ENCODE measurements around the gene NXPH1. TPM values are rescaled to one million over a fixed set of nuclear protein-coding genes. Genes with fewer than 3 reads are reported as not detected.
A peak's percentile ranks its signal among the peaks of the same experiment; 100 is the strongest.

Gene NXPH1
- total RNA-seq, 1 donor from 2014 or later: not detected

DNA sequence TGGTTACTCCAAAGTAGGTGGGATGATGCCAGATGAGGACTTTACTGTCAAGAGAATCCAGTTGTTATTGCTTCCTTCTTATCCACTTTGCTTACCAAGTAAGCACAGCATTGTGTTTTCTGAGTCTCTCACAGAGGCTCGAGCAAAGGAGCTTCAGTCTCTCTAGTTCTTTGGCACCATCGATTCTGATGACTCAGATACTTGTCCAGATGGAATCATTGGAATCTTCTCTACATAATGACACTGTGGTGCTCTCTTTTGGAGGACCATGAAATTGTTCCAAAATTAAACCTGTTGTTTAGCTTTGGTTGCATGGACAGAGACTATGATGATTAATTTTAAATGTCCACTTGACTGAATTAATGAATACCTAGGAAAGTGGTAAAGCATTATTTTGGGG is 132.6 kb downstream of the NXPH1 start:
- Histone ChIP-seq H3K27me3 (no peaks in the 10 kb centered on the region), H3K27ac (no peak overlapping the region)
- no peaks in the 10 kb centered on the region for H3K27me3 Mint-ChIP-seq (ENCODE audit: insufficient read depth, low read depth)

DNA sequence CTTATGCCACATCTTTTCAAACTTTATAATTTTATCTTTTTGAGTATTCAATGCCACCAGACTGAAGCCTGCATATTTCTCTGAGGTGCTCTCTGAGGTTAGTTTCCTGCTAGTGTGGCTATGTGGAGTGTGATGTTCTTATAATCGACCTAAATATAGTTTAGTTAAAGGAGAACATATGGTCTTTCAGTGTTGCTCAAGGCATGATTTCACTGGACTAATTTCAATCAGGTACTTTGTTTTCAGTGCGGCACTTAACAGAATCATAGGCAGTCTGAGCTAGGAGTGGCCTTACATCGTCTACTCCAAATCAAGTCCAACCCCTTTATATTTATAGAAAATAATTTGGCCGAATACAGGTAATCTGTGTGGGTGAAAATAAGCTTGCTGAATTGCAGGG is 134.2 kb downstream of the NXPH1 start:
- H4K20me1 ChIP-seq (ENCODE audit: low read depth): no peaks in the 10 kb centered on the region
- no peaks in the 10 kb centered on the region for H3K36me3 ChIP-seq
- H3K4me1 Mint-ChIP-seq: no peaks in the 10 kb centered on the region
- H3F3A ChIP-seq (ENCODE audit: low read depth): no peaks in the 10 kb centered on the region
- H3K9me3 Mint-ChIP-seq: no peaks in the 10 kb centered on the region
- H3K36me3 Mint-ChIP-seq: no peaks in the 10 kb centered on the region
- H3K4me1 ChIP-seq: peaks cover 7% of the 10 kb centered on the region
- H3K4me3 ChIP-seq: no peak overlapping the region
- H3K9me3 ChIP-seq (ENCODE audit: low read depth): no peaks in the 10 kb centered on the region
- H3K27ac ChIP-seq: no peak overlapping the region
- no peak overlapping the region for H3K9ac ChIP-seq
- H3K4me3 Mint-ChIP-seq: no peak overlapping the region
- no peak overlapping the region for H3K4me2 ChIP-seq
- DNase-seq (ENCODE audit: low spot score): no peak
- H3K27ac Mint-ChIP-seq: no peak overlapping the region
- no peak overlapping the region for H2AFZ ChIP-seq (replicated peaks)
- TF ChIP-seq EZH2 (IDR thresholded peaks at IDR 0.05) (no peak), EZH2phosphoT487 (IDR thresholded peaks at IDR 0.05) (no peak)
- H3K27me3 Mint-ChIP-seq (ENCODE audit: insufficient read depth, low read depth): no peaks in the 10 kb centered on the region
- H3K27me3 ChIP-seq: no peaks in the 10 kb centered on the region
- H3K79me2 ChIP-seq (ENCODE audit: low read depth): no peaks in the 10 kb centered on the region

More for the DNA sequence above, 132.6 kb downstream of the NXPH1 start:
- no peaks in the 10 kb centered on the region for H3K36me3 ChIP-seq
- H3K79me2 ChIP-seq (ENCODE audit: low read depth): no peaks in the 10 kb centered on the region
- no peaks in the 10 kb centered on the region for H3K9me3 ChIP-seq (ENCODE audit: low read depth)
- H3K4me1 ChIP-seq: peaks cover 20% of the 10 kb centered on the region
- TF ChIP-seq EZH2 (IDR thresholded peaks at IDR 0.05) (no peak), EZH2phosphoT487 (IDR thresholded peaks at IDR 0.05) (no peak)
- TF ChIP-seq, protein P1, sequence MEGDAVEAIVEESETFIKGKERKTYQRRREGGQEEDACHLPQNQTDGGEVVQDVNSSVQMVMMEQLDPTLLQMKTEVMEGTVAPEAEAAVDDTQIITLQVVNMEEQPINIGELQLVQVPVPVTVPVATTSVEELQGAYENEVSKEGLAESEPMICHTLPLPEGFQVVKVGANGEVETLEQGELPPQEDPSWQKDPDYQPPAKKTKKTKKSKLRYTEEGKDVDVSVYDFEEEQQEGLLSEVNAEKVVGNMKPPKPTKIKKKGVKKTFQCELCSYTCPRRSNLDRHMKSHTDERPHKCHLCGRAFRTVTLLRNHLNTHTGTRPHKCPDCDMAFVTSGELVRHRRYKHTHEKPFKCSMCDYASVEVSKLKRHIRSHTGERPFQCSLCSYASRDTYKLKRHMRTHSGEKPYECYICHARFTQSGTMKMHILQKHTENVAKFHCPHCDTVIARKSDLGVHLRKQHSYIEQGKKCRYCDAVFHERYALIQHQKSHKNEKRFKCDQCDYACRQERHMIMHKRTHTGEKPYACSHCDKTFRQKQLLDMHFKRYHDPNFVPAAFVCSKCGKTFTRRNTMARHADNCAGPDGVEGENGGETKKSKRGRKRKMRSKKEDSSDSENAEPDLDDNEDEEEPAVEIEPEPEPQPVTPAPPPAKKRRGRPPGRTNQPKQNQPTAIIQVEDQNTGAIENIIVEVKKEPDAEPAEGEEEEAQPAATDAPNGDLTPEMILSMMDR (IDR thresholded peaks at IDR 0.05): no peak
- Mint-ChIP-seq H3K27ac (no peak overlapping the region), H3K4me3 (no peak overlapping the region), H3K9me3 (no peaks in the 10 kb centered on the region), H3K4me1 (peaks cover 6% of the 10 kb centered on the region), H3K36me3 (no peaks in the 10 kb centered on the region)
- no peaks in the 10 kb centered on the region for H4K20me1 ChIP-seq (ENCODE audit: low read depth)
- no peak for DNase-seq (ENCODE audit: low spot score)
- H2AFZ ChIP-seq (replicated peaks): peak overlapping the region; percentile 31
- H3F3A ChIP-seq (ENCODE audit: low read depth): peaks cover 6% of the 10 kb centered on the region
- no peak overlapping the region for H3K4me3 ChIP-seq
- H3K9ac ChIP-seq: no peak overlapping the region
- H3K4me2 ChIP-seq: no peak overlapping the region

DNA sequence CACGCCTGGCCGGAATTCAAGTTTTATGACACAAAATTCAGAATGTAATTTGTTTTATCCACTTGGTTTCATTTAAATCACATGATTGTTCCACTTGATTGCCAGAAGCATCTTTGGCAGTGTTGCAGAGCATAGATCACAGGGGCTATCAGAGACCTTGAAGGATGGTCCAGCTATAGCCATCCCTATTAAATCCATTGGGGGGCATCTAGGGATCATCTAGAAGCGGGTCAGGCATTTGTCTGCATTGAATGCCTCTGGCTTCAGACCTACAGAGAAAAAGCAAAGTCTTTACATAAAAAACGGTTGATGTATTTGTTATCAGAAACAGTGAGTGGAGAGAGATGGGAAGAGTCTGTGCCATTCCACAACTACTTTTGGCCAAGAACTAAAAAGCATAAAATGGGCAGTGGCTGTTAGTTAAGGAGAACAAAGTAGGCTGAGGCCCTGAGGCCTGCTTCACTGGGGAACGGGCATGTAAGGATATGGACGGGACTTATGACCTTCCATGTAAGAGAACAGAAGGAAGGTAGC is 146.3 kb downstream of the NXPH1 start:
- no peak for DNase-seq (ENCODE audit: low spot score)
- Mint-ChIP-seq H3K4me3 (no peak overlapping the region), H3K9me3 (no peaks in the 10 kb centered on the region), H3K27me3 (ENCODE audit: insufficient read depth, low read depth) (peaks cover 2% of the 10 kb centered on the region), H3K4me1 (peaks cover 7% of the 10 kb centered on the region), H3K36me3 (no peaks in the 10 kb centered on the region), H3K27ac (no peak overlapping the region)
- Histone ChIP-seq H3F3A (ENCODE audit: low read depth) (no peaks in the 10 kb centered on the region), H3K36me3 (no peaks in the 10 kb centered on the region), H3K9me3 (ENCODE audit: low read depth) (no peaks in the 10 kb centered on the region), H3K4me3 (no peak overlapping the region), H3K4me2 (no peak overlapping the region), H4K20me1 (ENCODE audit: low read depth) (no peaks in the 10 kb centered on the region), H2AFZ (replicated peaks) (no peak overlapping the region), H3K27me3 (no peaks in the 10 kb centered on the region), H3K79me2 (ENCODE audit: low read depth) (no peaks in the 10 kb centered on the region), H3K27ac (no peak overlapping the region), H3K9ac (no peak overlapping the region), H3K4me1 (peaks cover 6% of the 10 kb centered on the region)
- no peak for TF ChIP-seq EZH2phosphoT487 (IDR thresholded peaks at IDR 0.05)
- TF ChIP-seq, protein P1 (IDR thresholded peaks at IDR 0.05): no peak
- TF ChIP-seq EZH2 (IDR thresholded peaks at IDR 0.05): no peak

DNA sequence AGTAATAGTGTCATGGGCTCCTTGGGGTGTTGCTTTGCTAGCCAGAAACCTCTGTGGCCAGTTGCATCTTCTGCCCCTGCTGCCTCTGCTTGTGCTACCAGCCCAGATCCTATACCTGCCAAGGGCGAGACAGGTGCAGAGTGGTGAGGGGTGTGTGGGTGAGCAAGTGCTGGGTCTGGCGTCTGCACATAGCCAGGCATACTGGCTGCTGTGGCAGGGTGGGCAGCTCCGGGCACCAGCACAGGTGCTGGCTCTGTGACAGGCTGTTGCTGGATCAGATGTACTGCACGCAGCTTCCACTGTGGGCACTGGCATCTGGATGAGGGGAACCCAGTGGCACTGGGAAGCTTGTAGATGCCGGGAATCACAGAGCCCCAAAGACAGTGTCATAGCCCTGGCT is 148.4 kb downstream of the NXPH1 start:
- Histone ChIP-seq H3K79me2 (ENCODE audit: low read depth) (no peaks in the 10 kb centered on the region), H3K36me3 (no peaks in the 10 kb centered on the region), H3K4me2 (no peak overlapping the region), H3K4me3 (no peak overlapping the region), H3K4me1 (peaks cover 6% of the 10 kb centered on the region), H3F3A (ENCODE audit: low read depth) (no peaks in the 10 kb centered on the region), H3K9ac (no peak overlapping the region), H3K27me3 (no peaks in the 10 kb centered on the region), H3K27ac (no peak overlapping the region), H4K20me1 (ENCODE audit: low read depth) (no peaks in the 10 kb centered on the region), H2AFZ (replicated peaks) (no peak overlapping the region), H3K9me3 (ENCODE audit: low read depth) (no peaks in the 10 kb centered on the region)
- DNase-seq (ENCODE audit: low spot score): no peak
- Mint-ChIP-seq H3K9me3 (no peaks in the 10 kb centered on the region), H3K27me3 (ENCODE audit: insufficient read depth, low read depth) (peaks cover 2% of the 10 kb centered on the region), H3K36me3 (no peaks in the 10 kb centered on the region), H3K27ac (no peak overlapping the region), H3K4me3 (no peak overlapping the region), H3K4me1 (peaks cover 7% of the 10 kb centered on the region)
- TF ChIP-seq, protein P1 (IDR thresholded peaks at IDR 0.05): no peak
- TF ChIP-seq EZH2phosphoT487 (IDR thresholded peaks at IDR 0.05) (no peak), EZH2 (IDR thresholded peaks at IDR 0.05) (no peak)
